ENCODE measurements around the gene HDAC4. TPM values are rescaled to one million over a fixed set of nuclear protein-coding genes. Genes with fewer than 3 reads are reported as not detected.

Gene HDAC4
- total RNA-seq, 1 donor from 2014 or later = 11.8 TPM

- no peak overlapping the region for H3K27ac ChIP-seq (ENCODE audit: low read depth, low read length)
- Mint-ChIP-seq H3K27ac (ENCODE audit: unreplicated experiment) (no peak overlapping the region), H3K9me3 (ENCODE audit: unreplicated experiment) (no peaks in the 10 kb centered on the region), H3K4me3 (ENCODE audit: unreplicated experiment) (no peak overlapping the region), H3K36me3 (ENCODE audit: low read depth, unreplicated experiment) (peaks cover 2% of the 10 kb centered on the region), H3K4me1 (ENCODE audit: low read depth, unreplicated experiment) (peaks cover 3% of the 10 kb centered on the region), H3K27me3 (ENCODE audit: low read depth, unreplicated experiment) (no peaks in the 10 kb centered on the region)
- no peaks in the 10 kb centered on the region for H3K9me3 ChIP-seq (ENCODE audit: insufficient read depth, low read depth, low read length)
- no peak overlapping the region for H3K4me3 ChIP-seq (ENCODE audit: insufficient read depth, low read depth, low read length)
- TF ChIP-seq CTCF (IDR thresholded peaks at IDR 0.05; ENCODE audit: insufficient read depth, low read depth, low read length) (no peak), EZH2 (IDR thresholded peaks at IDR 0.05; ENCODE audit: insufficient read depth, low read length) (no peak)
- peaks cover 3% of the 10 kb centered on the region for H4K20me1 ChIP-seq (ENCODE audit: insufficient read depth, low read length)
- no peaks in the 10 kb centered on the region for H3K79me2 ChIP-seq (ENCODE audit: insufficient read depth, low read length)
- H2AFZ ChIP-seq (ENCODE audit: low read depth, low read length) = no peak overlapping the region
- H3K36me3 ChIP-seq (ENCODE audit: insufficient read depth, low read length) = no peaks in the 10 kb centered on the region
- no peak overlapping the region for H3K4me2 ChIP-seq (ENCODE audit: low read length)
- DNase-seq (ENCODE audit: low read depth) (no peak), FAIRE-seq (no peak)
- no peaks in the 10 kb centered on the region for H3K27me3 ChIP-seq (ENCODE audit: insufficient read depth, low read length)
- no peak overlapping the region for H3K9ac ChIP-seq (ENCODE audit: low read length)
- peaks cover 3% of the 10 kb centered on the region for H3K4me1 ChIP-seq (ENCODE audit: insufficient read depth, low read length)
Observed at GRCh38 chr2:239195992-239196391, 204.8 kb downstream of the HDAC4 start.

GRCh38 chr2:239195318-239195871 is 205.4 kb downstream of the HDAC4 start:
- no peak overlapping the region for H3K4me3 Mint-ChIP-seq (ENCODE audit: unreplicated experiment)
- peaks cover 2% of the 10 kb centered on the region for H3K36me3 Mint-ChIP-seq (ENCODE audit: low read depth, unreplicated experiment)
- H3K4me1 Mint-ChIP-seq (ENCODE audit: low read depth, unreplicated experiment) = peaks cover 3% of the 10 kb centered on the region
- Histone ChIP-seq H3K4me1 (ENCODE audit: insufficient read depth, low read length) (peaks cover 3% of the 10 kb centered on the region), H2AFZ (ENCODE audit: low read depth, low read length) (no peak overlapping the region), H3K4me3 (ENCODE audit: insufficient read depth, low read depth, low read length) (no peak overlapping the region), H3K27me3 (ENCODE audit: insufficient read depth, low read length) (no peaks in the 10 kb centered on the region), H3K4me2 (ENCODE audit: low read length) (no peak overlapping the region), H3K36me3 (ENCODE audit: insufficient read depth, low read length) (no peaks in the 10 kb centered on the region), H3K9ac (ENCODE audit: low read length) (no peak overlapping the region), H3K9me3 (ENCODE audit: insufficient read depth, low read depth, low read length) (no peaks in the 10 kb centered on the region), H4K20me1 (ENCODE audit: insufficient read depth, low read length) (peaks cover 3% of the 10 kb centered on the region), H3K79me2 (ENCODE audit: insufficient read depth, low read length) (no peaks in the 10 kb centered on the region), H3K27ac (ENCODE audit: low read depth, low read length) (no peak overlapping the region)
- DNase-seq (ENCODE audit: low read depth) (peak; percentile 5), FAIRE-seq (no peak)
- H3K27ac Mint-ChIP-seq (ENCODE audit: unreplicated experiment) = no peak overlapping the region
- TF ChIP-seq CTCF (IDR thresholded peaks at IDR 0.05; ENCODE audit: insufficient read depth, low read depth, low read length) (no peak), EZH2 (IDR thresholded peaks at IDR 0.05; ENCODE audit: insufficient read depth, low read length) (no peak)
- H3K9me3 Mint-ChIP-seq (ENCODE audit: unreplicated experiment) = no peaks in the 10 kb centered on the region
- H3K27me3 Mint-ChIP-seq (ENCODE audit: low read depth, unreplicated experiment) = no peaks in the 10 kb centered on the region

GRCh38 chr2:239194731-239195317 is 206.0 kb downstream of the HDAC4 start:
- no peak overlapping the region for H3K4me3 Mint-ChIP-seq (ENCODE audit: unreplicated experiment)
- Histone ChIP-seq H3K79me2 (ENCODE audit: insufficient read depth, low read length) (no peaks in the 10 kb centered on the region), H4K20me1 (ENCODE audit: insufficient read depth, low read length) (peaks cover 3% of the 10 kb centered on the region), H3K36me3 (ENCODE audit: insufficient read depth, low read length) (no peaks in the 10 kb centered on the region), H3K9ac (ENCODE audit: low read length) (no peak overlapping the region), H3K27ac (ENCODE audit: low read depth, low read length) (no peak overlapping the region), H3K4me3 (ENCODE audit: insufficient read depth, low read depth, low read length) (no peak overlapping the region), H3K9me3 (ENCODE audit: insufficient read depth, low read depth, low read length) (no peaks in the 10 kb centered on the region), H3K4me2 (ENCODE audit: low read length) (no peak overlapping the region), H3K27me3 (ENCODE audit: insufficient read depth, low read length) (no peaks in the 10 kb centered on the region), H3K4me1 (ENCODE audit: insufficient read depth, low read length) (peaks cover 3% of the 10 kb centered on the region), H2AFZ (ENCODE audit: low read depth, low read length) (no peak overlapping the region)
- TF ChIP-seq CTCF (IDR thresholded peaks at IDR 0.05; ENCODE audit: insufficient read depth, low read depth, low read length) (no peak), EZH2 (IDR thresholded peaks at IDR 0.05; ENCODE audit: insufficient read depth, low read length) (no peak)
- no peaks in the 10 kb centered on the region for H3K27me3 Mint-ChIP-seq (ENCODE audit: low read depth, unreplicated experiment)
- H3K27ac Mint-ChIP-seq (ENCODE audit: unreplicated experiment) = no peak overlapping the region
- H3K36me3 Mint-ChIP-seq (ENCODE audit: low read depth, unreplicated experiment) = peaks cover 6% of the 10 kb centered on the region
- no peaks in the 10 kb centered on the region for H3K9me3 Mint-ChIP-seq (ENCODE audit: unreplicated experiment)
- H3K4me1 Mint-ChIP-seq (ENCODE audit: low read depth, unreplicated experiment) = peaks cover 3% of the 10 kb centered on the region
- FAIRE-seq (no peak), DNase-seq (ENCODE audit: low read depth) (no peak)
